Naive thymus-derived CD8-positive, alpha-beta T cell (primary cell): ENCODE results near the gene TMEM235. TPM values are rescaled to one million over a fixed set of nuclear protein-coding genes. Genes with fewer than 3 reads are reported as not detected.
A peak's percentile ranks its signal among the peaks of the same experiment; 100 is the strongest.

ENCODE experiments used
- ATAC-seq, 2 donors: fragments of 150-1000 bp; cut with Tn5 transposase in 1 of 2; sonication (Bioruptor Pico), chemical (Tn5 transposase) in 1 of 2; 1 replicate in 1 of 2; 2 replicates in 1 of 2; pipeline ENCODE4 v1.10.0; 2021; ENCODE audit warnings: mild to moderate bottlenecking in 2 of 2, moderate library complexity in 2 of 2
- POLR2A ChIA-PET: fragments of 350-600 bp; sonication (Branson Sonifier 250); formaldehyde crosslinking; loops from one replicate; lab custom pipeline; 2021; ENCODE audit warnings: antibody characterized with exemption; lab: Charles Lee
- DNase-seq, 10 donors: peaks; one replicate each; pipeline versions ENCODE4 v3.0.0 to v3.0.0-alpha.2; 2020 to 2022
- H3K27ac Mint-ChIP-seq, 10 donors: one replicate each; pipeline ENCODE4 v1.8.0; 2020 to 2022; ENCODE audit warnings: mild to moderate bottlenecking in 10 of 10, mixed read lengths in 10 of 10, moderate library complexity in 4 of 10, inconsistent platforms in 1 of 10
- H3K27me3 Mint-ChIP-seq, 5 donors: one replicate each; pipeline ENCODE4 v1.8.0; 2021 to 2022; ENCODE audit warnings: mixed read lengths in 5 of 5
- H3K36me3 Mint-ChIP-seq, 3 donors: one replicate each; pipeline ENCODE4 v1.8.0; 2020 to 2022; ENCODE audit warnings: mixed read lengths in 3 of 3, mild to moderate bottlenecking in 2 of 3, inconsistent platforms in 1 of 3
- H3K4me1 Mint-ChIP-seq, 4 donors: one replicate each; pipeline ENCODE4 v1.8.0; 2021 to 2022; ENCODE audit warnings: mixed read lengths in 4 of 4
- H3K4me3 Mint-ChIP-seq, 10 donors: one replicate each; pipeline ENCODE4 v1.8.0; 2020 to 2022; ENCODE audit warnings: mild to moderate bottlenecking in 10 of 10, mixed read lengths in 10 of 10, moderate library complexity in 6 of 10, inconsistent platforms in 1 of 10
- H3K9me3 Mint-ChIP-seq, 9 donors: one replicate each; pipeline ENCODE4 v1.8.0; 2020 to 2022; ENCODE audit warnings: mixed read lengths in 9 of 9, mild to moderate bottlenecking in 3 of 9, inconsistent platforms in 1 of 9, moderate library complexity in 1 of 9
- polyA plus RNA-seq, 3 donors: library from polyadenylated mRNA; unstranded; fragments of 300-500 nt; fragmentation: Illumina TruSeq; gene quantifications; one replicate each; pipeline ENCODE4 v1.2.3, GENCODE V29; 2021
- total RNA-seq, 8 experiments: library from RNA in 2 of 8; stranded (reverse) in 2 of 8; gene quantifications; one replicate each; pipeline ENCODE4 v1.2.3 and lab custom pipeline; 2021 to 2026

The TMEM235 gene
- total and polyA plus RNA-seq, 5 experiments from 2014 or later, result not detected

DNA sequence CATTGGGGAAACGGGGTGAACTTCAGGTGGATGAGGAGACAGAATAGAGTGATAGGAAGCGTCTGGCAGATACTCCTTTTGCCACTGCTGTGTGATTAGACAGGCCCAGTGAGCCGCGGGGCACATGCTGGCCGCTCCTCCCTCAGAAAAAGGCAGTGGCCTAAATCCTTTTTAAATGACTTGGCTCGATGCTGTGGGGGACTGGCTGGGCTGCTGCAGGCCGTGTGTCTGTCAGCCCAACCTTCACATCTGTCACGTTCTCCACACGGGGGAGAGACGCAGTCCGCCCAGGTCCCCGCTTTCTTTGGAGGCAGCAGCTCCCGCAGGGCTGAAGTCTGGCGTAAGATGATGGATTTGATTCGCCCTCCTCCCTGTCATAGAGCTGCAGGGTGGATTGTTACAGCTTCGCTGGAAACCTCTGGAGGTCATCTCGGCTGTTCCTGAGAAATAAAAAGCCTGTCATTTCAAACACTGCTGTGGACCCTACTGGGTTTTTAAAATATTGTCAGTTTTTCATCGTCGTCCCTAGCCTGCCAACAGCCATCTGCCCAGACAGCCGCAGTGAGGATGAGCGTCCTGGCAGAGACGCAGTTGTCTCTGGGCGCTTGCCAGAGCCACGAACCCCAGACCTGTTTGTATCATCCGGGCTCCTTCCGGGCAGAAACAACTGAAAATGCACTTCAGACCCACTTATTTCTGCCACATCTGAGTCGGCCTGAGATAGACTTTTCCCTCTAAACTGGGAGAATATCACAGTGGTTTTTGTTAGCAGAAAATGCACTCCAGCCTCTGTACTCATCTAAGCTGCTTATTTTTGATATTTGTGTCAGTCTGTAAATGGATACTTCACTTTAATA is 7.0 kb upstream of the TMEM235 start:
- Mint-ChIP-seq H3K4me3 (no peak overlapping the region), H3K4me1 (peaks cover 0 to 7% (median under 1%) of the 10 kb centered on the region in 4 donors), H3K27ac (peak overlapping the region in 1 of 10 donors; percentile 41), H3K36me3 (no peaks in the 10 kb centered on the region), H3K27me3 (peaks cover 0 to 24% (median 3%) of the 10 kb centered on the region in 5 donors), H3K9me3 (no peaks in the 10 kb centered on the region)
- no peak for ATAC-seq
- POLR2A ChIA-PET, result interaction anchor here (0.6 kb wide), 1 partner anchor 18 kb away, joined by 6 read pairs; no protein-coding TSS in a partner anchor
- no peak for DNase-seq

DNA sequence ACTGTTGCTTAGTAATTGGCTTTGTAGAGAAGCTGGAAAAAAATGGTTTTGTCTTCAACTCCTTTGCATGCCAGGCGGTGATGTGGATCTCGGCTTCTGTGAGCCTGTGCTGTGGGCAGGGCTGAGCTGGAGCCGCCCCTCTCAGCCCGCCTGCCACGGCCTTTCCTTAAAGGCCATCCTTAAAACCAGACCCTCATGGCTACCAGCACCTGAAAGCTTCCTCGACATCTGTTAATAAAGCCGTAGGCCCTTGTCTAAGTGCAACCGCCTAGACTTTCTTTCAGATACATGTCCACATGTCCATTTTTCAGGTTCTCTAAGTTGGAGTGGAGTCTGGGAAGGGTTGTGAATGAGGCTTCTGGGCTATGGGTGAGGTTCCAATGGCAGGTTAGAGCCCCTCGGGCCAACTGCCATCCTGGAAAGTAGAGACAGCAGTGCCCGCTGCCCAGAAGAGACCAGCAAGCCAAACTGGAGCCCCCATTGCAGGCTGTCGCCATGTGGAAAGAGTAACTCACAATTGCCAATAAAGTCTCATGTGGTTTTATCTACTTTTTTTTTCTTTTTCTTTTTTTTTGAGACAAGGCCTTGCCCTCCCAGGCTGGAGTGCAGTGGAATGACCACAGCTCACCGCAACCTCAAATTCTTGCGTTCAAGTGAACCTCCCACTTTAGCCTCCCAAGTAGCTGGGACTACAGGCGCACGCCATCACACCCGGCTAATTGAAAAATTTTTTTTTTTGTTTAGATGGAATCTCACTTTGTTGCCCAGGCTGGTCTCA is 6.2 kb upstream of the TMEM235 start:
- Mint-ChIP-seq H3K36me3 (no peaks in the 10 kb centered on the region), H3K27me3 (peaks cover 0 to 27% (median 5%) of the 10 kb centered on the region in 5 donors), H3K27ac (no peak overlapping the region), H3K4me1 (peaks cover 0 to 7% (median under 1%) of the 10 kb centered on the region in 4 donors), H3K9me3 (no peaks in the 10 kb centered on the region), H3K4me3 (no peak overlapping the region)
- ATAC-seq, result no peak
- no peak for DNase-seq
- POLR2A ChIA-PET, result interaction anchor here (0.6 kb wide), 1 partner anchor 19 kb away, joined by 6 read pairs; no protein-coding TSS in a partner anchor

DNA sequence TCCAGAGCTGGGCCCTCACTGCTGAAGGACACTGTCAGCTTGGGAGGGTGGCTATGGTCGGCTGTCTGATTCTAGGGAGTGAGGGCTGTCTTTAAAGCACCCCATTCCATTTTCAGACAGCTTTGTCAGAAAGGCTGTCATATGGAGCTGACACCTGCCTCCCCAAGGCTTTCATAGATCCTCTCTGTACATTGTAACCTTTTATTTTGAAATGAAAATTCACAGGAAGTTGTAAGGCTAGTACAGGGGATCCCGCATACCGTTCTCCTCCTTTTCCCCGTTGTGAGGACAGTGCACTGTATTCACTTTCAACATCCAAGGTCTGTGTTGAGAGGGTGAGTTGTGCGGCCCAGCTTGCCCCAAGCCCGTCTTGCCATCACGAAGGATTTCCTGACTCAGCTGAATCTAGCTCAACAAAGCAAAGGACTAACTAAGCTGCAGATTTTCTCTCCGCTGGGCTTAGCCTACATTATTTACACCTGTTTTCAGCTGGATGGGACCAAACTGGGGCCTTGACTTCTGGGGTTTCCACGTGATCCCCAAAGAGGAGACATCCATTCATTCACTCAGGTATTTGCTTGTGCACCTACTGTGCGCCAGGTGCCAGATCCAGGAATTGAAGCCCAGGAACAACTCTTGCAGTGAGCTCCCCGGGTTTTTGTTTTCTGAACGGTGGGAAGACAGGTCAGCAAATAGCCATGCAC is 5.2 kb upstream of the TMEM235 start:
- no peaks in the 10 kb centered on the region for H3K36me3 Mint-ChIP-seq
- peaks cover 4 to 37% (median 14%) of the 10 kb centered on the region in 5 donors for H3K27me3 Mint-ChIP-seq
- peak overlapping the region in 1 of 10 donors; percentile 9 for H3K4me3 Mint-ChIP-seq
- no peak for ATAC-seq
- no peak for DNase-seq
- H3K4me1 Mint-ChIP-seq, result peaks cover 0 to 7% (median 6%) of the 10 kb centered on the region in 4 donors
- H3K9me3 Mint-ChIP-seq, result no peaks in the 10 kb centered on the region
- POLR2A ChIA-PET, result no interaction called here
- no peak overlapping the region for H3K27ac Mint-ChIP-seq

DNA sequence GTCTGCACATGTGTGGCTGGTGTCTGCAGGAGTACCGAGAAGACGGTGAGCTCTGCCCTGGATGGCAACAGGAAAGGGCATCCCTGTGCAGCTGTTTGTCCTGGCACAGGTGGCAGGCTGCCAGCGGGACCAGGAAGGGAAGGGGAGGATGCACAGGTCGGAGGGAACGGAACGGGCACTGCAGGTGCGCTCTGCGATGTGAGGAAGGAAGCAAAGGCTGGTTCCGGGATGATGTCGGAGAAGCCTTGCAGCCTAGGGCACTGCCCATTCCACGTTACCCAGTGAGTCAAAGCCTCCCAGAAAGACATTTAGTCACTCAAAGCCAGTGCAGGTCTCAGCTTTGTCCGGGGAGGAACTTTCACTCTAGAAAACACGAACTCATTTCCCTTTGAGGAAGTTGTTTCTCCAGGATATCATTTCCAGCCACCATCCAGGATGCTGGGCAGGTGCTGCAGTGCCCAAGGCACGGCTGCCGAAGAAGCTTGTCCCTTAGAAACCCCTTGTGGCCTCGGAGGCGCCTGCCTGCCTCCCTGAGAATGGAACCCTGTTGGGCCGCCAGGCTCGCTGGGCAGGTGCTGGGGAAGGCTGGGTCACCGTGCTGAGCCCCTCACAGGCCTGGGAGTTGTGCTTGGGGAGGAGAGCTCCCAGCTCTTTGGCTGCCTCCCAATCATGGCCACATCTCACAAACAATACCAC is 4.5 kb upstream of the TMEM235 start:
- Mint-ChIP-seq H3K4me3 (no peak overlapping the region), H3K9me3 (no peaks in the 10 kb centered on the region), H3K36me3 (no peaks in the 10 kb centered on the region), H3K4me1 (peaks cover 0 to 10% (median 7%) of the 10 kb centered on the region in 4 donors), H3K27ac (peak overlapping the region in 1 of 10 donors; percentile 40), H3K27me3 (peaks cover 4 to 41% (median 15%) of the 10 kb centered on the region in 5 donors)
- DNase-seq (no peak), ATAC-seq (no peak)
- POLR2A ChIA-PET, result no interaction called here

DNA sequence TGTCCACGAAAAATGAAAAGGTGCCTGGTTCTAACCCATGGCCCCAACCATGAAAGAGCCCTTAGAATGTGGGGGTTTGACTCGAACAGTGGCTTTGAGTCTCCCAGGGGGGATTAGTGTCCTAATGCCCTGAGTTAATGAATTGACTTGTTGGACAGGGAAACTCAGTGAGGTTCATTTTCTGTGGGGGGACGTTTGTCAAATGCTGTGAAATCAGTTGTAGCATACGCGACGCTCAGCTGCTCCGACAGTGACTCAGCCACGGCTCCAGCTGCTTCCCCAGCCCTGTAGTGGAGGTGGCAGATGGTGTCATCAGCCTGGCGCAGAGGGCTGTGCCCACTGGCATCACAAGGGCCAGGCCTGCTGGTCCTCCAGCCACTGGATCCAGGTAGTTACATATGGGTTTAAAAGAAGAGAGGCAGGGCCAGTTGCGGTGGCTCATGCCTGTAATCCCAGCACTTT is 3.9 kb upstream of the TMEM235 start:
- Mint-ChIP-seq H3K27ac (no peak overlapping the region), H3K4me1 (peaks cover 3 to 16% (median 10%) of the 10 kb centered on the region in 4 donors)

DNA sequence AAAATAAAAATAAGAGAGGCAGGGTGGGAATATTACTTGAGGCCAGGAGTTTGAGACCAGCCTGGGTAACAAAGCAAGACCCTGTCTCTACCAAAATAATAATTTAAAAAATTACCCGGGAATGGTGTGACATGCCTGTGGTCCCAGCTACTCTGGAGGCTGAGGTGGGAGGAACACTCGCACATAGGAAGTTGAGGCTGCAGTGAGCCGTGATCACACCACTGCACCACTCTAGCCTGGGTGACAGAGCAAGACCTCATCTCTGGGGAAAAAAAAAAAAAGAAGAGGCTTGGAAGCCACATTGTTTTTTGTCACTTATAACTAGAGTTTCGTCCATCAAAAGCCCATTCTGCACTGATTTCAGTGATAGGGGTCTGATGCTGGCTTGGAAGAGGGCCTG is 3.3 kb upstream of the TMEM235 start:
- no peak for DNase-seq
- Mint-ChIP-seq H3K27me3 (peaks cover 9 to 53% (median 25%) of the 10 kb centered on the region in 5 donors), H3K36me3 (no peaks in the 10 kb centered on the region), H3K27ac (no peak overlapping the region), H3K4me1 (peaks cover 3 to 21% (median 13%) of the 10 kb centered on the region in 4 donors), H3K4me3 (no peak overlapping the region), H3K9me3 (no peaks in the 10 kb centered on the region)
- POLR2A ChIA-PET, result interaction anchor here (0.5 kb wide), 1 partner anchor 34 kb away, joined by 4 read pairs; no protein-coding TSS in a partner anchor
- ATAC-seq, result no peak

More for the DNA sequence above, 3.9 kb upstream of the TMEM235 start:
- peaks cover 4 to 47% (median 19%) of the 10 kb centered on the region in 5 donors for H3K27me3 Mint-ChIP-seq
- POLR2A ChIA-PET, result interaction anchor here (0.5 kb wide), 1 partner anchor 33 kb away, joined by 4 read pairs; no protein-coding TSS in a partner anchor
- DNase-seq (no peak), ATAC-seq (no peak)
- H3K4me3 Mint-ChIP-seq, result no peak overlapping the region
- H3K9me3 Mint-ChIP-seq, result no peaks in the 10 kb centered on the region
- no peaks in the 10 kb centered on the region for H3K36me3 Mint-ChIP-seq

DNA sequence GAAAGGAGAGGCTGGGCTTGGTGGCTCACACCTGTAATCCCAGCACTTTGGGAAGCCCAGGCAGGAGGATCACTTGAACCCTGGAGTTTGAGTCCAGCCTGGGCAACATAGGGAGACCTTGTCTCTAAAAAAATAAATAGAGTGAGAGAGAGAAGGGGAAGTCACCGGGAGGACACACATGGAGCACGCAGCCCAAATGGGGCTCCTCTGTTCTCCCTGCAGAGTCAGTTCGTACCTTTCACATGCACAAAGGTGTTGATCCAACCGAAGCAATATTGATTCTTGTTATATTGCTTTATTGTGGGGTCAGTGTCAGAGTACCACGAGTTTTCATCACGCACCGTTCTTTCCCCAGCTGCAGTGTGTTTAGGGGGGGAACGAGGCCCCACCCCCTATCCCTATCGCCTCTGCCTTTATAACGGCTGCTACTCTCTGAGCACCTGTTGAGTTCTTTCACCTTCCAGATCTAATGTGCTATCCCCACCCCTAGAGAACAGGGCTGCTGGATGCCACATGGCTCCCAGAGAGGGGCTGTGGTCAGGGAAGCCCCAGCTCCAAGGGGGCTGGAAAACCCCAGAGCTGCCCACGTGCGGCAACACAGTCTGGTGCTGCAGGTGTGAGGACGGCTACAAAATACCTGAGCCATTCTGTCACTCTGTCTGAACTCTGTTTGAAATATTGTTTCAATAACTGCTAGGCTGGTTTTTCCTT is 1.0 kb upstream of the TMEM235 start:
- Mint-ChIP-seq H3K4me3 (no peak overlapping the region), H3K27me3 (peaks cover 9 to 59% (median 25%) of the 10 kb centered on the region in 5 donors), H3K36me3 (no peaks in the 10 kb centered on the region), H3K4me1 (peaks cover 3 to 21% (median 13%) of the 10 kb centered on the region in 4 donors), H3K27ac (no peak overlapping the region), H3K9me3 (no peaks in the 10 kb centered on the region)
- no peak for DNase-seq
- ATAC-seq, result peak in 1 of 2 donors; percentile 16
- POLR2A ChIA-PET, result interaction anchor here (1.0 kb wide), 1 partner anchor 20 kb away, joined by 3 read pairs; no protein-coding TSS in a partner anchor

DNA sequence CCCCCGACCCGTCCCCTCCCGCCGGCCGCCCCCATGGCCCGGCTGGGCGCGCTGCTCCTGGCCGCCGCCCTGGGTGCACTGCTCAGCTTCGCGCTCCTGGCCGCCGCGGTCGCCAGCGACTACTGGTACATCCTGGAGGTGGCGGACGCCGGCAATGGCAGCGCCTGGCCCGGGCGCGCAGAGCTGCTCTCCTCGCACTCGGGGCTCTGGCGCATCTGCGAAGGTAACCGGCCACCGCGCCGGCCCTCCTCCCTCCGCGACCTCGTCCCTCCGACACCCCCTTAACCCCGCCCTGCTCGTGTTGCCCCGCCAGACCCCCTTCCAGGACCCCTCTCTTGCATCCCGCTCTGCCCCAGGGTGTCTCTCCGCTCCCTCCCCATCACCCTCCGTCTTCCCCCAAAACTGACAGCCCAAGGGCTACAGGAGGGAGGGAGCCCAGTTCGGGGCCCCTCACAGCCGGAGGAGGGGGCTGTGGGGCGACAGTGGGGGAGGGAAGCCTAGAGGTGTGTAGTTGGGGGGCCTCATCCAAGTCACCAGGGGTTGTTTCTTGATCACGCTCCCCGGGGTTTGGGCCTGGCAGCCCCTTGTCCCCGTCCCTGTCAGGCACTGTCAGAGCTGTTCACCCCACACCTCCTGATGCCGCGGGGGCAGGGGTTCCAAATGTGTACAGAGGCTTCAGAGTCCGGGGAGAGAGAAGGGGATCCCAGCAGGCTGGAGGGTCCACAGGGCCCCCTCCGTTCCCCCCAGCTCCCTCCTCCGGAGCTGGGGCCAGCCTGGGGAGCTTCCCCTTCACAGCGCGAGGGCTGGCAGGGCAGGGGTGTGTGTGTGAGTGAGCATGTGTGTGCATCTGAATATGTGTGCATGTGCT is 794 bp downstream of the TMEM235 start:
- H3K4me3 Mint-ChIP-seq, result peak overlapping the region in 4 of 10 donors; percentile 16 to 71 (median 61)
- peak; percentile 87 to 91 for ATAC-seq

DNA sequence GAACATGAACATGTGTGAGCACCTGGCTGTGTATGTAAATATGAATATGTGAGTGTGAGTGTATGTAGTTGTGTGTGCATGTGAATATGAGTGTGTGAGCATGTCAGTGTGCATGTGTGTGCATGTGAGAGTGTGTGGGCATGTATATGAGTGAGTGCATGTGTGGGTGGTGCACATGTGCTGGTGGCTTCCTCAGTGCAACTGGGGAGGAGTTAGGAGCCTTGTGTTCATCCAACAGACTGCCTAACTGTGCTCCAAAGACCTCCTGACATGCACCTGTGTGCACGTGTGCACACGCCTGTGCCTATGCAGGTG is 1.4 kb downstream of the TMEM235 start:
- Mint-ChIP-seq H3K4me3 (peak overlapping the region in 3 of 10 donors; percentile 6 to 57 (median 16)), H3K4me1 (peaks cover 3 to 21% (median 9%) of the 10 kb centered on the region in 4 donors), H3K27me3 (peaks cover 9 to 47% (median 22%) of the 10 kb centered on the region in 5 donors)

More for the DNA sequence above, 794 bp downstream of the TMEM235 start:
- Mint-ChIP-seq H3K27me3 (peaks cover 9 to 51% (median 25%) of the 10 kb centered on the region in 5 donors), H3K27ac (peak overlapping the region in 1 of 10 donors; percentile 29), H3K4me1 (peaks cover 3 to 21% (median 9%) of the 10 kb centered on the region in 4 donors), H3K9me3 (no peaks in the 10 kb centered on the region), H3K36me3 (no peaks in the 10 kb centered on the region)
- POLR2A ChIA-PET, result no interaction called here
- DNase-seq, result peak in 4 of 10 donors; percentile 32 to 35 (median 32)

DNA sequence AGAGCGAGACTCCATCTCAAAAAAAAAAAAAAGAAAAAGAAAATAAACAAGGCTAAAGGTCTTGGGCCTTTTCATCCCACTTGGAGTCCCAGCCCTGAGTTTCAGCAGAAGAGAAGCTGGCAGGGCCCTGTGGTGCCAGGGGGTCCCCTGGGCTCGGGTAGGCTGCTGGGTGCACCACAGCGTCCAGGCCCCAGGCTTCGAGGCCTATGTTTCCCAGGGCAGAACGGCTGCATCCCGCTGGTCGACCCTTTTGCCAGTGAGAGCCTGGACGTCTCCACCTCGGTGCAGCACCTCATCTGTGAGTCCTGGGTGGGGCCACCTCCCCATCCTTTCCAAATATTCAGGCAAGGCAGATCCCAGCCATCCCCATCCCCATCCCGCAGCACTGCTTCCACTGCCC is 2.2 kb downstream of the TMEM235 start:
- no peaks in the 10 kb centered on the region for H3K9me3 Mint-ChIP-seq
- no peaks in the 10 kb centered on the region for H3K36me3 Mint-ChIP-seq
- POLR2A ChIA-PET, result no interaction called here
- H3K27ac Mint-ChIP-seq, result no peak overlapping the region
- DNase-seq, result no peak
- H3K4me3 Mint-ChIP-seq, result no peak overlapping the region
- ATAC-seq, result no peak
- peaks cover 9 to 41% (median 22%) of the 10 kb centered on the region in 5 donors for H3K27me3 Mint-ChIP-seq
- H3K4me1 Mint-ChIP-seq, result peaks cover 3 to 21% (median 9%) of the 10 kb centered on the region in 4 donors

More for the DNA sequence above, 1.4 kb downstream of the TMEM235 start:
- no peak for ATAC-seq
- DNase-seq, result no peak
- Mint-ChIP-seq H3K9me3 (no peaks in the 10 kb centered on the region), H3K36me3 (no peaks in the 10 kb centered on the region), H3K27ac (peak overlapping the region in 1 of 10 donors; percentile 29)
- POLR2A ChIA-PET, result no interaction called here
